ENCODE measurements around the gene WIPF1. TPM values are rescaled to one million over a fixed set of nuclear protein-coding genes. Genes with fewer than 3 reads are reported as not detected.

WIPF1 gene
- total RNA-seq = 4.8 and 8.0 TPM in 2 replicates

DNA sequence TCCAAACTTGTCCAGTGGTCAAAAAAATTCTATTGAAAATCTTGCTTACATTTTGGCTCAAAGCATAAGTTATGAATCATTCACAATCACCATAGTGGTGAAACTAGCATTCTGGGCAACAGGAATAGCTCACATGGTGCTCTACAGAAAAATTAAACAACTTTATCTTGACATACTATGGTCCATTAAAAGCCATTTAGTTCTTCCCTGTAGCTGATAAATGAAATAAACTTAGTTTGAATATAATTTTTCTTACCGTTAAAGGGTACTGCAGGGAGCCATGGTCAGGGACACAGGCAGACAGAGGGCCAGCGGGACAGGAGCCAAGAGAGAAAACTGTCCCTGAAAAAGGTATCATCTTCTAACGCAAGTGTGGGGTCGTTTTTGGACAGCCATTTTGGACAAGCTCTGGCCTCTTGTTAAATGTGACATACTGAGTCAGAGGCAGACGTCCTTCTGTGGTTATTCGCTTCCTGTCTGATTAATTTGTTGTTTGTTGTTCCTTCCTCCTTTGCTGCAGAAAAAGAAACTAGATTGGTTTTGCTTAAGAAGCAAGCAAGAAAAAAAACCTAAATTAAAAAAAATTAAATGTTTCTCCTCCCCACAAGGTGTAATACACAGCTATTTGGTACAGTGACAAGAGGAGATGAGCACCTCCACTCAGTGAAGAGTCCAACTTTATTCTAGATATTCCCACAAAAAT, at the start of gene WIPF1:
WIPF1 (minus strand) TSS at position 460 of the 703 bp plus-strand sequence. CDS start 12,231 bp downstream, outside the sequence.
- no peak for DNase-seq (ENCODE audit: low read depth, low spot score)

GRCh38 chr2:174645296-174645695, 47.7 kb upstream of the WIPF1 start:
- DNase-seq (ENCODE audit: low read depth, low spot score) = no peak

GRCh38 chr2:174644406-174644805, 46.8 kb upstream of the WIPF1 start:
- no peak for DNase-seq (ENCODE audit: low read depth, low spot score)

GRCh38 chr2:174643356-174643755, 45.8 kb upstream of the WIPF1 start:
- DNase-seq (ENCODE audit: low read depth, low spot score) = no peak

DNA sequence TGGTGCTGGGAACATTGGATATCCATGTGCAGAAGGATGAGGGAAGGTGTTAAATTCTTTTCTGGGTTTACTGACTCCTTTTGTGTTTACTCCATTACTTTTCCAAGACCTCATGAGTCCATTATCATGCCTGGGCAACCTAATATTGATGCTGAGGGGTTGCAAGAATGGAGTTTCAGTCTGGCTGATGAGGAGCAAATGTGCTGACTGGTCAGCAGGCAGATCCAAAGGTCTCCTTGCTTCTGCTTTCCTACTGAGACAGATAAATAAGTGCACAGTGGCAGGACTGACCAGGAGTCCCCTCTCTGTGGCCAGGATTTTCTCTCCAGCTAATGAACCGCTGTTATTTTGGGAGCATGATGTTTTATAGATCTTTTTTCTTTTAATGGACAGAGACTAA, 43.6 kb upstream of the WIPF1 start:
- DNase-seq (ENCODE audit: low read depth, low spot score) = no peak

GRCh38 chr2:174636987-174637386, 39.4 kb upstream of the WIPF1 start:
- no peak for DNase-seq (ENCODE audit: low read depth, low spot score)

DNA sequence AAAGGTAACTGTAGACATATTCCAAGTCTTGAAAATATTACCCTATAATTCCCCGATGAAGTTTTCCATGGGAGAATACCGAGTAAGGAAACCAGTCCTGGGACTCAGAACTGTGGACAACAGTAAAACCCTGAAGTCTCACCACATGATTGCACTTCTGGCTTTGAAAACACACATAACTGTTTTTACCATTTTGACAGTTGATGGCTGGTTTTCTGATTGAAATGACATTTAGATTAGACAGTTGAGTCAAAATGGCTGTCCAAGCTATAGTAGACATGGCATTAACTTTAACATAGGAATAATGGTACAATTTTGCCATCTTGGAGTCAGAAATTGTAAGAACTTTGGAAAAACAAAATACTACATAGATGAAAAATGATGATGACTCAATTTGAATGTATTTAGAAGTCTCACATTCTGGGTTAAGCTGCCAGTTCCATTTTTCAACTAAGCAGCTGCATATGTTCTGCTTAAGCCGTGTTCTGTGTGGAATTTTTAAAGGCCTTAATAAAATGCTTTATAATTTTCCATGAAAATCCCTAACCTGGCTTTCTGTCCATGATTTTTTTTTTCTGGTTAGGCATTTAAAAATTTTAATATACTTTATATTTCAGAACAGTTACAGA, 38.3 kb upstream of the WIPF1 start:
- DNase-seq (ENCODE audit: low read depth, low spot score) = no peak

DNA sequence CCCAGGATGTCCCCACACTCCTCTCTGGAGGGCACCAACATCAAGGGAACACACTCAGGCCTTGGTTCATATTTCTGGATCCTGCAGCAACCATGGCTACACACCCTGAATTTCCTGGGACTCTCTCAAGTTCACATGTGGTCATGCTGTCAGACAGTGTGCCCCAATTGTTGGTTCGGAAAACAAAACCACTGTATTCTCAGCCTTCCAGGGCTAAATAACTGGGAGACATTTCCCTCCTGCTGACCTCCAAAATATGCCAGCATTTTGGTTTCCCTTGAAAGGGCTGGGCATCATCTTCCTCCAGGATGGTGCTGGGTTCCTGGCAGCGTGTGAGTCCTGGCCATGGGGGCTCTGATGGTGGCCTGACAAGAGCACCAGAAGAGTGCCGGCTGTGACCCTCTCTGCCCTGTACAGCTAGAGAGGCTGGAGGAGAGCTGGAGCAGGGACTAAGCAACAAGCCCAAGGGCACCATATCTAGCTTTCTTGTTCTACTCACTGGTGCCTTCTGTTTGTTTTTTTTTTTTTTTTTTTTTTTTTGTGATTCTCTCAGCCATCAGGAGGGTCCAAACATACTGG, 37.5 kb upstream of the WIPF1 start:
- DNase-seq (ENCODE audit: low read depth, low spot score) = no peak

DNA sequence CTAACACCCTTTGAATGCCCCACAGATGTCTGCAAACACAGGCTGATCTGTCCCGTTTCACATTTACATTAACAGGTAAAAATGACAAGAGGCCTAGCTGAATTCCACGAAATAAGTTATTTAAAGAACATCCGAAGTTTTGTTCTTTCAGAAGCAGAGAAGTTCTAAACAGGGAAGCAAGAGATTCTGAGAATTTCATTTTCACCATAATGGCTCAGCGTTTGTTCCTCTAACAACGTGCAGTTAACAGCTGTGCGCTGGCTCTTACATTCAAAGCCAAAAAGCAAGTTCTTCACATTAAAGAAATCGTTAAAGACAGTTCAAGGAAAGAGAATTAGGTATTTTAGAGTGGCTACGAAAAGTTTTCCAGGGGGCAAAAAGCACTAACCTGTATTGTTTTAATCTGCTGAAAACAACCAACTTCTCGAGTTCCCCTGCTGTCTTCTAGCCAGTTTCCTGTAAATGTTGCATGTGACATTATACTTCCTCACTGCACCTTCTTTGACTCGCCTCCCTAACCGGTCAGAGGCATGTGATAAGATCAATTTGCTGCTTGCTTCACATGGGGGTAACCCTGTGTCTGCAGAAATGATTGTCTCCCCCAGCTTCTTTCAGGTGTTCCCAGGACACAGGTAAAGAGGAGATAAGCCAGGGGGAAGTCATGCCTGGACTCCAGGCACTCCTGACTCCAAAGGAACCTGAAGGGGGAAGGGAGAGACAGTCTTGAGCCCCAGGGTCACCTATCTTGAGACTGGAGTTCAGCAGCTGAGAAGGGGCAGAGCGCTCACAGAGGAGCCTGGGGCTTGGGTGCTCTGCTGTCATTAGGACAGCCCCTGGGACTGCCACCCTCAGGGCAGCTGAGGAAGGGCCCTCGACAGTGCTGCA, 36.8 kb upstream of the WIPF1 start:
- DNase-seq (ENCODE audit: low read depth, low spot score) = no peak

GRCh38 chr2:174633623-174633930, 36.0 kb upstream of the WIPF1 start:
- DNase-seq (ENCODE audit: low read depth, low spot score) = no peak

DNA sequence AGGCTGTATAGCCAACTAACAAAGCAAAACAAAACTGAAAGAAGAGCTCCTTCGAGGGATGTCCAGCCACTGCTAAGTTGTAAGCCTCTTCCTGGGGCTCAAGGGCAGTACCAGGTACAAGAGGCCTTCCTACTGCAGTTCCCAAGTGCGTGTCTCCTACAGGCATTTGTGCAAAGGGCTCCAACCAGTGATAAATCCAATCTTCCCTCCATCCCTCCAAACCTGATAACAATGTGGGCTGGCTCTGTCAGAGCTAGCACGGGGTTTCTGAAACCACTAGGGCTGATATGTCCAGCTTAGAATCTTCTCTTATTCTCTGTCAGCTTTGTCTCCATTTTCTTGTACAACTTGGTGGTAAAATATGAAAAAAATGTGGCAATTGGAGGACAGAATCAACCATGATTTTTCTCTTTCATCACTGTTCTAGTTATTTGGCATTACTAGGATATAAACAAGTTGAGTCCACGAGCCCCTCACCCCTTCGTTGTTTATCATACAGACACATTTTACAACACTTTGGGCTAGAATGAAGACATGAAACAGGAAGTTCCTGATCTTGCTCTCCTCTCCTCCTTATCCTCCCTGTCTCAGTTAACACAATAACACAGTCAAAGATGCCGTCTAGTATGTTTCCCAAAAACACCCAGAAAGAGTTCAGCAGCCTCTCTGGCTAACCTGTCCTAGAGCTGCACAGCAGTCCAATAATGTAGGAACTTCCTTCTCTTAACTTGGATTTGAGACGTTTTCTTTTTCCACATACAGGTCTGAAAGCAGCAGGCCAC, 35.4 kb upstream of the WIPF1 start:
- DNase-seq (ENCODE audit: low read depth, low spot score) = no peak

GRCh38 chr2:174631009-174631981, 33.7 kb upstream of the WIPF1 start:
- no peak for DNase-seq (ENCODE audit: low read depth, low spot score)

- no peak for DNase-seq (ENCODE audit: low read depth, low spot score)
These were observed 32.5 kb upstream of the WIPF1 start for GRCh38 chr2:174630107-174630506.

GRCh38 chr2:174629506-174629905, 31.9 kb upstream of the WIPF1 start:
- no peak for DNase-seq (ENCODE audit: low read depth, low spot score)

- DNase-seq (ENCODE audit: low read depth, low spot score) = no peak
These were observed 31.0 kb upstream of the WIPF1 start for GRCh38 chr2:174628528-174629169.

DNA sequence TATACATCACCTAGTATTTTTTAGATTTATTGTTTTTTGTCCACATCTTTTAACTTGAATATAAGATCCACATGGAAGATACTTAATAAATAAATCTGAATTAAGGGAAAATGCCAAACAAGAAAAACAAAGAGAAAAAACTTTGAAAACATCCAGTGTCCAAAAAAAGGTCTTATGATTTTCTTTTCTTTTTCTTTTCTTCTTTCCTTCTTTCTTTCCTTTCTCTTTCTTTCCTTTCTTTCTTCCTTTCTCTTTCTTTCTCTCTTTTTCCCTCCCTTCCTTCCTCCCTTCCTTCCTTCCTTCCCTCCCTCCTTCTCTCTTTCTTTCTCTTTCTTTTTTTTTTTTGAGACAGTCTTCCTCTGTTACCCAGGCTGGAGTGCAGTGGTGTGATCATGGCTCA, 29.6 kb upstream of the WIPF1 start:
- DNase-seq (ENCODE audit: low read depth, low spot score) = no peak

GRCh38 chr2:174624895-174625430, 27.4 kb upstream of the WIPF1 start:
- no peak for DNase-seq (ENCODE audit: low read depth, low spot score)

DNA sequence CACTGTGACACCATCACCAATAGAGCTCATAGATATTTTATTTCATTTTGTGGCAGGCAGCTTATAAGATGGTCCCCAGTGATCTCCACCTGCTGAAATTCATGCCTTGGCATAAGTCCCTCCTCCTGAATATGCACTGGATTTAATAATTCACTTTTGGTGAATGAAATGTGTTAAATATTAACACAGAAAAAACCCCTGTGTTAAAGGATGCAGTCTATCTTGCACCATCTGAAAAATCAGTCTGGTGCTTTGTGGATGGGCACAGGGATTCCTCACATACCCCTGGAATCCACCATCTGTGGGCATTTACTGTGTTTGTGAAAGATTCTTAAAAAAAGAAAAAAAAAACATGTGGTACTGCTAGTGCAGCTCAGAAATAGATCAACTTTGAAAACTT, 26.1 kb upstream of the WIPF1 start:
- no peak for DNase-seq (ENCODE audit: low read depth, low spot score)

DNA sequence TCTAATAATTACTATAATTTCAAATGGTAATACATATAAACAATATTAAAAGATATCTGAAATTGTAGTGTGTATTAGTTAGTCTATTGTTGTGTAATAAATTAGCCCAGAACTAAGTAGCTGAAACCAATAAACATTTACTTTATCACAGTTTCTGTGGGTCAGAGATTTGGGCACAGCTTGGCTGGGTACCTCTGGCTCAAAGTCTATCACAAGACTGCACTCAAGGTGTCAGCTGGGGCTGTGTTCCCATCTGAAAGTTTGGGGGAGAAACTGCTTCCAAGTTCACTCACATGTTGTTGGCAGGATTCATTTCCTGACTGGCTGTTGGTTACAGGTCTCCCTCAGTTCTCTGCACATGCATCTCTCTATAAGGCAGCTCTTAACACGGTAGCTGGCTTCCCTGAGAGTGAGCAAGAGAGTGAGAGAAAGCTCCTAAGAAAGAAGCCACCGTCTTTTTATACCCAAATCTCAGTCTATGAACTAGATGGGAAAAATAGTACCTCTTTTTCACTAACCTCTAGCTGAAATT, 25.6 kb upstream of the WIPF1 start:
- DNase-seq (ENCODE audit: low read depth, low spot score) = no peak

Data from pulmonary artery endothelial cell (primary cell).